ENCODE measurements around the gene SLC35F1. TPM values are rescaled to one million over a fixed set of nuclear protein-coding genes. Genes with fewer than 3 reads are reported as not detected.

The SLC35F1 gene
- total RNA-seq, 2 donors from 2014 or later, result 1.1 to 1.3 TPM

Other genes starting within 250 kb of the SLC35F1 start
- 10 to 100 TPM; 10.8 to 15.5 TPM for gene NUS1, start 231.8 kb upstream of the SLC35F1 start, total RNA-seq